NCI-H2227 treated with DMSO at 0.1 percent for 48 hours (cell line): ENCODE results near the gene CHRND.
"Not testable (repeated sequence)": the region's sequence is repeated elsewhere in the genome, so short reads cannot be mapped to it uniquely, and the experiment has no call there.

Experiments
- DNase-seq: peaks from one replicate; lab custom pipeline; 2025; lab: John Stamatoyannopoulos, UW

CHRND gene

GRCh38 chr2:232543928-232544631 lies 18.1 kb downstream of the CHRND start:
- DNase-seq: no peak

GRCh38 chr2:232544674-232545073 lies 18.7 kb downstream of the CHRND start:
- DNase-seq: no peak

GRCh38 chr2:232545511-232546375 lies 19.8 kb downstream of the CHRND start:
- DNase-seq: no peak

GRCh38 chr2:232547991-232548390 lies 22.0 kb downstream of the CHRND start:
- no peak for DNase-seq

GRCh38 chr2:232549655-232550353 lies 23.8 kb downstream of the CHRND start:
- DNase-seq: peak; percentile 73

GRCh38 chr2:232550354-232551249 lies 24.6 kb downstream of the CHRND start, which contains the start of the genes EIF4E2 and TIGD1:
TSS of gene EIF4E2 (plus strand) at chr2:232550689. CDS start at chr2:232550725, 36 bp downstream.
TSS of gene TIGD1 (minus strand) at chr2:232550557. CDS start at chr2:232549882, 675 bp downstream.
- peak; percentile 93 for DNase-seq

GRCh38 chr2:232551250-232551638 lies 25.3 kb downstream of the CHRND start:
- DNase-seq: no peak

- no peak for DNase-seq
These were observed 25.8 kb downstream of the CHRND start for GRCh38 chr2:232551776-232552175.

- no peak for DNase-seq
These were observed 30.5 kb downstream of the CHRND start for GRCh38 chr2:232556426-232556825.

GRCh38 chr2:232562515-232563151 lies 36.7 kb downstream of the CHRND start:
- no peak for DNase-seq

- no peak for DNase-seq
These were observed 37.6 kb downstream of the CHRND start for GRCh38 chr2:232563580-232563979.

GRCh38 chr2:232567721-232568120 lies 41.8 kb downstream of the CHRND start:
- no peak for DNase-seq

GRCh38 chr2:232568161-232568560 lies 42.2 kb downstream of the CHRND start:
- DNase-seq: no peak

GRCh38 chr2:232569541-232569940 lies 43.6 kb downstream of the CHRND start:
- DNase-seq: no peak

GRCh38 chr2:232570481-232570880 lies 44.5 kb downstream of the CHRND start:
- DNase-seq: not testable (repeated sequence)

GRCh38 chr2:232571026-232571474 lies 45.1 kb downstream of the CHRND start:
- DNase-seq: no peak

- no peak for DNase-seq
These were observed 47.1 kb downstream of the CHRND start for GRCh38 chr2:232573042-232573441.

- no peak for DNase-seq
These were observed 47.9 kb downstream of the CHRND start for GRCh38 chr2:232573771-232574435.

GRCh38 chr2:232574674-232575403 lies 48.9 kb downstream of the CHRND start:
- no peak for DNase-seq

GRCh38 chr2:232575404-232575746 lies 49.4 kb downstream of the CHRND start:
- no peak for DNase-seq
